HG02970 (cell line): ENCODE measurements around the gene AHCY.
"Not testable (repeated sequence)": the region's sequence is repeated elsewhere in the genome, so short reads cannot be mapped to it uniquely, and the experiment has no call there.

ENCODE experiments used
- ATAC-seq: cut with Tn5 transposase; IDR thresholded peaks from one replicate; pipeline ENCODE4 v1.9.1; 2021; ENCODE audit warnings: mild to moderate bottlenecking, moderate library complexity, moderate number of reproducible peaks; ENCODE audit not compliant: unreplicated experiment, low FRiP score

AHCY gene

DNA sequence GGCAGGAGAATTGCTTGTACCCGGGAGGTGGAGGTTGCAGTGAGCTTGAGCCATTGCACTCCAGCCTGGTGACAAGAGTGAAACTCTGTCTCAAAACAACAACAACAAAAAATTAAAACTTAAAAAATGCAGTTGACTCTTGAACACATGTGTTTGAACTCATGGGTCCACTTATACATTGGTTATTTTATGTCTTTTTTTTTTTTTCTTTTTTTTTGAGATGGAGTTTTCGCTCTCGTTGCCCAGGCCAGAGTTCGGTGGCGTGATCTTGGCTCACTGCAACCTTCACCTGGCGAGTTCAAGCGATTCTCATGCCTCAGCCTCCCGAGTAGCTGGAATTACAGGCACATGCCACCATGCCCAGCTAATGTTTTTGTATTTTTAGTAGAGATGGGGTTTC lies 39.7 kb downstream of the AHCY start:
- not testable (repeated sequence) for ATAC-seq

DNA sequence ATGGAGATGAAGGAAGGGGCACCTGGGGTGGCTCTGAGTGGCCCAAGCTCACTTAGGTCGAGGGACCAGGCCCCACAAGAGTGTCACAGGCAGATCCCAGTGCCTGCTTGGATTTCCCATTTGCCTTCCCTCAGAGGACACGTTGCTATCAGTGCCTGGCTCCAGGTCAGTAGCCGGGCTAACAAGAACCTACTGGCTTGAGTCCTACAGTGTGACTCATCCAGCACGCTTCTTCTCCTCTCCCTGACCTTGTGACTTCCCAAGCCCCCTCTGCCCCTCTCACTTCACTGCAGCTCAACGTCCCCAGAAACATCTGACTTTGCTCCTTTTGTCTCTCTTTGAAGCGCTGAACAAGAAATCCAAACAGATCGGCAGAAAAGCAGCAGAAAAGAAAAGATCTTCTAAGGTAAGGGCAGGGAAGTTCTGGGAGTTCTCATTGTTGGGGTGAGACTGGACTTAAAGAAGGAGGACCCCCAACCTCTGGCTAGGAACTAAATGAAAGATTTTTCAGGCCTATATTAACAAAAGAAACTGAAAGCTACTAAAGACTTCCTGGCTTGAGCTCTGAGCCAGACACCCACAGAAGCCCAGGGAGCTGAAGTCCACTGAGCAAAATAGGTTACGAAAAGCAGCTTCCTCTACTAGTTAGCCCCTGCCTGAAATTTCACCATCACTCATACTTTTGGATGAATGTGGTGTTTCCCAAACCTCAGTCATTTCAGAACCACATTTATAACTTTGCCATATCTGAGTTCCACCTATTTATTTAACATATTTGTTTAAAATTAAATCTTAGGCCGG lies 40.5 kb downstream of the AHCY start:
- ATAC-seq = no peak

DNA sequence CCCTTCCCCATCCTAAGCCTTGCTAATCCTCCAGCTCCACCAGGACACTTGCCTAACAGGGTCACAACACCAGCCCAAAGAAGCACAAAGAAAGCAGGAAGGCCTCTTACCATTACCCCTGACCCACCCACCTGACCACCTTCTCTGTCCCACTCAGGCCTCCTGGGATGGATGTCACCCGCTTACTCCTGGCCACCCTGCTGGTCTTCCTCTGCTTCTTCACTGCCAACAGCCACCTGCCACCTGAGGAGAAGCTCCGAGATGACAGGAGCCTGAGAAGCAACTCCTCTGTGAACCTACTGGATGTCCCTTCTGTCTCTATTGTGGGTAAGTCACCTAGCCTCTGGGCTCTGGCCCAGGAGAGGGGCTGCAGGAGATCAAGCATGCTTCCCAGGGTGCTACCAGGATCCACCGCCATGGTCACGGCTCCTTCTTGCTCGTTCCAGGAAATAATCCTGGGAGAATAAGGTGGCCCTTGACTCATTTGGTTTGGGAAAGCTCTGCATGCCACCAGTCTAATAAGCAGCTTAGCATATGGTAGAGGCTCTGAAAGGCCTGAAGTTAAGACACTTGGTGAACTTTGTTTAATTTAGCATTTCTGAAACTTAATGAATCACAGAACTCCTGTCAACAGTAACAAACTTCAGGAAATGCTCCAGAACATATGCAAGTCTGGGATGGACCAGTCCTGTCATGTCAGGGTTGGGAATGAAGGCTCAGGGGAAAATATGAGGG lies 42.8 kb downstream of the AHCY start:
- ATAC-seq = no peak

DNA sequence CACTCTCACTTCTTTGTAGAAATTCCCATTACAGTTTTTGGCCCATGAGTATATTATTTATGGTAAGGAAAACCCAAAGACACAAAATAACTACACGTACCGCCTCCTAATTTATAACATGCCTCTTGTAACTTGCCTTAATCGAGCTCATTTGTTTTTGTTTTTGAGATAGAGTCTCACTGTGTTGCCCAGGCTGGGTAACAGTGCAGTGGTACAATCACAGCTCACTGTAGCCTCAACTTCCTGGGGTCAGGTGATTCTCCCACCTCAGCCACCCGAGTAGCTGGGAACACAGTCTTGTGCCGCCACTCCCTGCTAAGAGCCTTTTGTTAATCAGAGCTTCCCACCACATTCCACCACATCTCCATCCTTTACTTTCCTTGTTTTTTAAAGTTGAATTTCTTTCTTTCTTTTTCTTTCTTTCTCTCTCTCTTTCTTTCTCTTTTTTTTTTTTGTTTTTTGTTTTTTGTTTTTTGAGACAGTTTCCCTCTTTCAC lies 46.5 kb downstream of the AHCY start:
- ATAC-seq = no peak

DNA sequence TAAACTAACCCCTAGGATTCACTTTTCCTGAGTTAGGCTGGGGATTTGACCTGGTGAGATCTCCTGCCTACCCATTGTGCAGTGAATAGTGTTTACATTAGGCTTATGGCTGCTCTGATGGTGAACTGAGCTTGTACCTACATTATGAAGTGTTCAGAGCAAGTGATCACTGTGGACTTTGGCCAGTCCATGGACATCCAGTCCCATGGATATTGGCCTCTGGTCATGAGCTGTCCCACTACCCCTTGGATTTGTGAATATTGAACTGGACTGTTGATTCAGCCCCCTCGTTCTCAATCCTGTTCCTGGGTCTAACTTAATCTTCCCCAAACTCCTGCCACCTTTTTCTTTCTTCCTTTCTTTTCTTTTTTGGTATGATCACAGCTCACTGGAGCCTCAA lies 48.2 kb downstream of the AHCY start:
- no peak for ATAC-seq

DNA sequence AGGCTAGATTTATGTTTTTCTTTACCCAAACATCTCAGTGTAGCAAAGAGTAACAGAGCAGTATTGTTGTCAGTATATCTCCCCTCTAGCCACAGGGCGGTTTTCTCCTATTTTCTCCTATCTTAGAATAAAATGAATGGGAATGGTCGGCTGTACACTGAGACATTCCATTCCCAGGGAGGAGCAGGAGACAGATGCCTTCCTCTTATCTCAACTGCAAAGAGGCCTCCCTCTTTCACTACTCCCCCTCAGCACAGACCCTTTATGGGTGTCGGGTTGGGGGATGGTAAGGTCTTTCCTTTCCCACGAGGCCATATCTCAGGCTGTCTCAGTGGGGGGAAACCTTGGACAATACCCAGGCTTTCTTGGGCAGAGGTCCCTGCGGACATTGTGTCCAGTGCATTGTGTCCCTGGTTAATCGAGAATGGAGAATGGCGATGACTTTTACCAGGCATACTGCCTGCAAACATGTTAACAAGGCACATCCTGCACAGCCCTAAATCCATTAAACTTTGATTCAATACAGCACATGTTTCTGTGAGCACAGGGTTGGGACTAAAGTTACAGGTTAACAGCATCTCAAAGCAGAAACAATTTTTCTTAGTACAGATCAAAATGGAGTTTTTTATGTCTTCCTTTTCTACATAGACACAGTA lies 50.6 kb downstream of the AHCY start:
- ATAC-seq = not testable (repeated sequence)

DNA sequence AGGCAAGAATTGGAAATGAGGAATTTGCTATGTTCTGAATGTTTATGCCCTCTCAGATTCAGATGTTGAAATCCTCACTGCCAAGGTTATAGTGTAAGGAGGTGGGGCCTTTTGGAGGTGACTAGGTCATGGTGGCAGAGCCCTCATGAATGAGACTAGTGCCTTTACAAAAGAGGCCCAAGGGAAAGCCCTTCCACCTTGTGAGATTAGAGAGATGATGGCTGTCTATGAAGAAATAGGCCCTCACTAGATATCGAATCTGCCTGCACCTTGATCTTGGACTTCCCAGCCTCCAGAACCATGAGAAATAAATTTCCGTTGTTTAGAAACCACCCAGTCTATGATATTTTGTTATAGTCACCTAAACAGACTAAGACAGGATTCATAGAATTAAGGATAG lies 51.5 kb downstream of the AHCY start:
- no peak for ATAC-seq

DNA sequence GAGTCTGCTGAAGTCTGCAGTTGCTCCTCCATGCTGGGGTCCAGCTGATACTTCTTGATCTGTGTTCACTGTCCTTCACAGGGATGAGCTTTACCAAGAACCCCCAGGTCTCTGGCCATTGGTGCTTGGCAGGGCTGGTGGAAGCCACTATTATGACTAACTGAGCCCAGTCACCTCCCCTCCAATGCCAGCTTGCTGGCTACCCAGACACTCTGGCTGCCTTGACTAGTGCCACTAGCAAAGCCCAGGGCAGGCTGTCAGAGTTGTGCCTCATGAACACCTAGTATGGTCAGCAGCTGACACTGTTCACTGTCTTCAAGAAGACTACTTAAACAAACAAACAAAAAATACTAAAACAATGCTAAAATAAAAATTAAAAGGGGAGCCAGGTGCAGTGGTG lies 53.1 kb downstream of the AHCY start:
- no peak for ATAC-seq

DNA sequence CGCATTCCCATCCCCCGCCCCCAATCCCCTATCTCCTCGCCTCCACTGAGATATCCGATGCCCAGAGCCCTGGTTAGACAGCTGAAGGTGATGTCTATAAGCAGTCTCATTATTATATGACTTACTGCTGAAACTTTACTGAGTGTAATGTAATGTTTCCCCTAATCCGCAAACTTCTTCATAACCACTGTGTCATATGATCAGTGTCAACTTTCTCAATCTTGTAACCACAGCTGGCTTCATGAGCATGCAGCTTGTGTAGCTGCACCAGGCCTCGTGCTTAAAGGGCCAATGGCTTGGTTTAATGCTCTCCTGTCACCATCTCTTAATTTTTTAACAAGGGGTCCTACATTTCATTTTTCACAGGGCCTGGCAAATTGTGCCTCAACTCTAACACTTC lies 53.9 kb downstream of the AHCY start:
- no peak for ATAC-seq

DNA sequence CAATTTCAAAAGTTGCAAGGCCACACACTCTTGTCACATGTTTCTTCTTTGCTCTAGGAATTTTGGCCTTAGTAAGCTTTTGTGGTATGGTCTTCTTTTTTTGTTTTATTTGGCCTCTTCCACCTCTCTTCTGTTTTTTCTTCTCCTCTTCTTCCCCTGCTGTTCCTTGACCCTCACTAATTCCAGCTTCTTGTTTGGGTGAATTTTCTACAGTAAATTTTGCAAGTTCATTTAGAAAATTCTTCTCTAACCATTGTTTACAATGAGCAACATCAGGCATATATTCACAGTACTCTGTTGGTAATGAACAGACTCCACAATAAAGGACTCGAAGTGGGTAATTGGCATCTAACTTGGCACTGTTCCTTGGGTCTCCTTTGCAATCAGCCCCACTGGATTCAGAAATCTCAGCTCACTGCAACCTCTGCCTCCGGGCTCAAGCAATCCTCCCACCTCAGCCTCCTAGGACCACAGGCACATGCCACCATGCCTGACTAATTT lies 57.0 kb downstream of the AHCY start:
- no peak for ATAC-seq

DNA sequence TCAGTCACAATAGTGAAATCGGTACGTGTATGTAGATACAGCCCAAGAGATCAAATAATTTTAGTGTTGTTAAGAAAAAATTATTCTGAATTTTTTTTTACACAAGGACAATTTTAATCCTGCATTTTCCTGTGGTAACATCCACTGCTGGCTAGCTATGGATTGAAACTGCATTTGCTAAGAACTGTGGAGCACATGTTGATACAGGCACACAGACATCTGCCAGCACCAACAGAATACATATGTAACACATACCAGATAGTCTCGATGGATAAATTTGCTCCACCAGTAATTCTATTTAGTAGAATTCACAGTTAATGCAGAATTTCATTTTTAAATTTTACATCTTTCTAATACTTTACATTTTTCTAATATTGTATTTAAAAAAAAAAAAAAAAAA lies 59.8 kb downstream of the AHCY start:
- ATAC-seq = no peak

DNA sequence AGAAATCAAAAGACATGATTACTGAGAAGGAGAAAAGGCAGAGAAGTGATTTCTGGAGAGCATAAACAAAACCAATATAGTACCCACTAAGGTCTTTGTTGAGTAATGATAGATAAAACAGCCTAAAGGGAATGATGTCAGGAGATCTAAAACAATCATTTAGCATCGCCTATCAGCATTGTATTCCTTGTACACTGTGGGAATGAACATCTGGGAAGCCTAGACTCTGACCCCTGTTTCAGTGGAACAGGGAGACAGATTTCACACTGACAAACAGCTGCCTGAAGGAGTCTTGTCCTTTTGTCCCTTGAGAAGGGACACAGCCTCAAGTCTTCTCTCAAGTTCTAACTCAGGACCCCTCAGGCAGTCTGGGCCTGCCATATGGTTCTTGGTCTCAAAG lies 60.3 kb downstream of the AHCY start:
- no peak for ATAC-seq

DNA sequence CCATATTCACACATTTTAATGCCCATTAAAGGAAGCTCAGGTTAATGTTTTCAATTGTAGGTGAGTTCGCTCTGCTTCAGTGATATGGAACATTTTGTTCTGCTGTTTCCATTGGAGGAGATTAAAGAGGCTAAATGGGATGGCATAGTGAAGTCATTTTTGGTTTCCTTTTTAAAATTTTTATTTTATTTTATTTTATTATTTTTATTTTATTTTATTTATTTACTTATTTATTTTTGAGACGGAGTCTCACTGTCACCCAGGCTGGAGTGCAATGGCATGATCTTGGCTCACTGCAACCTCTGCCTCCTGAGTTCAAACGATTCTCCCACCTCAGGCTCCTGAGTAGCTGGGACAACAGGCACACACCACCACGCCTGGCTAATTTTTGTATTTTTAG lies 61.1 kb downstream of the AHCY start:
- not testable (repeated sequence) for ATAC-seq

DNA sequence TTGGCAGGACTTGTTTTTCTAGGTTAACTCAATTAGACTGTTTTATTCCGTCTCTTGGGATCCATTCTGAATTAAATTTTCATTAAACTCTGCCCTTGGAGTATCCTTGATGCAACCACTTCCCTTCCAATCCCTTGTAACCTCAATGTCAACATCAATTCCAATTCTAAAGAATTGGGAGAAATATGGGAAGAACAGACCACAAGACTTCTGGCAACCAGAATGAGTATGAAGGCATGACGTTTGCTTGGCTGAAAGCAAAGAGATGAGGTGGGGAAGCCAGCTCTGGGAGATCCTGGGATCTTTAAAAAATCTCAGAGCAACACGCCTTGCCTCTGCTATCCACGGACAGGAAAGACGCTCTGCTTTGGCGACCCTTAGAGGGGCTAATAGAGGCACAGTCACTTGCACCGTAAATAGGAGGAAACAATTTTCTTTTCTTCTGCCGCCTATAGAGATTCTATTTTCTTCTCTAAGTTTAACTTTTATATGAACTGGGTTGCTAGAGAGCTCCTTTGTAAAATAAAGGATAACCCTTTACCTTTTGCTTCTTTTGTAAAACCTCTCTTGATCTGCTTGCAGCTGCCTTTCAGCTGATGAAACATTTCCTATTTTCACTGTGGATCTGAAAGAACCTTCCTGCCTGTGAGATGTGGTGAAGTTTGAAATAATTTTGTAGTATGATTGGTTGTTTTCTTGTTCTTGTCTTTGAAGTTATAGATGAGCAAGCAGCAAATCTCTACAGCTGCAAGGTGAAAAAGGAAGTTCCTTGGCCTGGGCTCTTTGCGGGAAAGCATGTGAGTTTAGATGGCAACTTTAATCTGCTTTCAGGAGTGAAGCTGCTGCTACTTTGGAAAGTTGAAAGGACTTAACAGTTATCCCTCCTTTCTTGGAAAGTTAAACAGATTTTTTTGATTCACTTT lies 62.2 kb downstream of the AHCY start, which contains the start of gene ASIP:
TSS of gene ASIP (plus strand) at position 731 of the 923 bp plus-strand sequence. CDS start 18,952 bp downstream, outside the sequence.
- ATAC-seq = no peak

DNA sequence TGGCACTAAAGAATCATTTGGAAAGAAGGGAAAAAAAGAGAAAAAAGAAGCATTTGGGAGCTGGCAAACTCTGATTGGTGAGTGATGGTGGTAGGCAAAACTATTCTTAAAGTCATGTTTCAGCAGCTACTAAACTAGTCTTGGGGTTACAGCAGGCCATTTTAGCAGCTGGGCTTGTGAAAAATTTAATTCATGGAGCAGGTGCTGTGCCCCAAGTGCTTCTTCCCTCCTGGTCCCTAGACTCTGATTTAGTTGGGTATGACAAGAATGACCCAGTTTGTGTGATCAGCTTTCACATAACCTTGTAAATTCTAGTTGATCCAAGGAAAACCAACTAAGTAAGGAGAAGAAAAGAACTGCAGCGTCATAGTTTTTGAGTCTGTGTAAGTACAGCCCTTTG lies 63.0 kb downstream of the AHCY start:
- ATAC-seq = no peak

DNA sequence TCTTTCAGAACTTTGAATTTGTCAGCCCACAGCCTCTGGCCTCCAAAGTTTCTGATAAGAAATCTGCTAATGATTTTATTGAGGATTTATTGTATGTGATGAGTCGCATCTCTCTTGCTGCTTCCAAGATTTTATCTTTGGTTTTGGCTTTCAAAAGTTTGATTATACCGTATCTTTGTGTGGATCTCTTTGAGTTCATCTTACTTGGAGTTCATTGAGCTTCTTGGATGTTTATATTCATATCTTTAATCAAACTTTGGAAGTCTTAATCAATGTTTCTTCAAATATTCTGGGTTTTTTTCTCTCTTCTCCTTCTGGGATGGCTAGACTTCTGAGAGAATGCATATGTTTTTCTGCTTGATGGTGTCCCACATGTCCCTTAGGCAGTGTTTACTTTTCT lies 65.2 kb downstream of the AHCY start:
- no peak for ATAC-seq

DNA sequence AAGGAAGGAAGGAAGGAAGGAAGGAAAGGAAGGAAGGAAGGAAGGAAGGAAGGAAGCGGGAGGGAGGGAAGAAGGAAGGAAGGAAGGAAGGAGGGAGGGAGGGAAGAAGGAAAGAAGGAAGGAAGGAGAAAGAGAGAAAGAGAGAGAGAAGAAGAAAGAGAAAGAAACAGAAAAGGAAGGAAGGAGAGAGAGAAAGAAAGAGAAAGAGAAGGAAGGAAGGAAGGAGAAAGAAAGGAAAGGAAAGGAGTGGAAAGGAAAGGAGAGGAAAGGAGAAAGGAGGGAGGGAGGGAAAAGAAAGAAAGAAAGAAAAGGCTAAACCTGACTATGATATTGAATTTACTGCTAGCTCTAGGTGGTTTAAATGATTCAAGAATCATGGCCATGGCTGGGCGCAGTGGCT lies 67.3 kb downstream of the AHCY start:
- no peak for ATAC-seq

DNA sequence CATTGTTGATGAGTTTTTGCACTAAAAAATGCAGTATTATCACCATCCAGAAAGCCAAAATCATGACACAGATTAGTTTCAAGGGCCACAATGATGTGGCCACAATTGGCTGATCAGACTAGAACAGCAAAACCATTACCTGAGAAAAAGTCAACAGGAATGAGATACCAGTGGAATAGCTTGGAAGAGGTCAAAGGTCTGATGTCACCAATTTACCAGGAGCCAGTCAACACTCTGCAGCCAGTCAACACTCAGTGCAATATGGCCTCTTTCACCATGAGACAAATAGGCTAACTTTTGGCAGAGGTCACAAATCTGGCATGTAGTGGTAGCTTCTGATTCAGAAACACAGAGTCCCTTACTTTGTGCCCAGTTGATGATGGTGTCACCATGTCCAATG lies 69.5 kb downstream of the AHCY start:
- ATAC-seq = no peak

DNA sequence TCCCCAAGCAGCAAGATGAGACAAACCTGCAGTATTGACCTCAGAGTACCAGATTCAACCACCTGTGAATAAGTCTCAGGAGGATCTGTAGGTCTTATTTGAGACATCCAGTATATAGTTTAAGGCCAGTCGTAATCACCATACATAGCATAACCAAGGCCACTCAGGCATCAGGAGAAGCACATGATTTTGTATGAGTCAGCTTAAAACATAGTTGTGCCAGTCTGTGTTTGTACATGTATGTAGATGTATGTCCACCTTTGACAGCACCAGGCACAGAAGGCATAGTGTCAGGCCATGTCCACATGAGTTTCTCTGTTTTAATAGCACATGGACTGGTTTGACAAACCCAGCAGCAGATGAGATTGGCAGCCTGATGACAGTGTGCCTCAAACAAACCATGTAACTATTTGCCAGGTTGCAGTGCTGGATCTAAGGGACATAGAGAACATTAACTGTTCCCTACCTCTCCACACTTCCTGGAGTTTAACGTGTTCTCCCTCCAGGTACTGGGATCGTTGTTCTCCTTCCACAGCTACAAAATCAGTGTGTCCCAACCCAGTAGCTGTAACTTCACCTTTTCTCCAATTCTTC lies 70.6 kb downstream of the AHCY start:
- no peak for ATAC-seq

DNA sequence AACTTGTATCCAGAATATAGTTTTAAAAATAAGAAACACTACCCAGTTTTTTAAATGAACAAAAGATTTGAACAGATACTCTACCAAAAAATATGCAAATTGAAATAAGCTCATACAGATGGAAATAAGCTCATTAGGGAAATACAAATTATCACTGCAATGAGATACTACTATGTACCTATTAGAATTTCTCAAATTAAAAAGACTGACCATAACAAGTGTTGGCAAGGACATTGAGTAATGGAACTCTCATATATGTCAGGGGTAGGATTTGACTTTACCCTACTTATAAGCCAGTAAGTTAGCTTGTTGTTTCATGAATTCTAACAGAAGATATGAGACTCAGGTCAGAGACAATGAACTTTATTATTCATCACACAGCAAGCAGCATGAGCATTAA lies 71.5 kb downstream of the AHCY start:
- ATAC-seq = no peak
